SK-N-SH (cell line): ENCODE results near the gene FSIP1. TPM values are rescaled to one million over a fixed set of nuclear protein-coding genes. Genes with fewer than 3 reads are reported as not detected.

Experiments used
- CTCF ChIA-PET: fragments of 300-600, 350-600 bp; formaldehyde crosslinking; extraction: SDS; loops from one replicate; lab custom pipeline; 2021; lab: Yijun Ruan, JAX
- POLR2A ChIA-PET: fragments of 350-600 bp; sonication (Branson Sonifier 250); formaldehyde crosslinking; extraction: SDS; loops from one replicate; lab custom pipeline; 2020; ENCODE audit warnings: antibody characterized with exemption, inconsistent platforms; lab: Yijun Ruan, JAX
- DNase-seq: peaks from one replicate; pipeline ENCODE4 v3.0.0; 2012
- H2AFZ ChIP-seq: fragments of 200-600 bp; sonication (generic); 2 replicates; pipeline ENCODE4 v1.8.1; 2016; ENCODE audit warnings: antibody characterized with exemption, mild to moderate bottlenecking, low read depth
- H3F3A ChIP-seq: fragments of 200-600 bp; sonication (generic); replicated peaks from 2 replicates; pipeline ENCODE3; 2016; ENCODE audit warnings: antibody characterized with exemption, mild to moderate bottlenecking; ENCODE audit not compliant: insufficient read depth
- H3K27ac ChIP-seq, 2 experiments: fragments of 200-500 bp in 1 of 2; fragments of 200-600 bp in 1 of 2; sonication (Bioruptor generic) in 1 of 2; sonication (generic), shearing (Covaris generic) in 1 of 2; 2 replicates each; pipeline versions ENCODE4 v1.5.1 to v1.6.1; 2014 to 2016; ENCODE audit warnings: low read depth in 2 of 2, inconsistent platforms in 1 of 2, low read length in 1 of 2, mild to moderate bottlenecking in 1 of 2, mixed read lengths in 1 of 2
- H3K27me3 ChIP-seq: fragments of 200-600 bp; sonication (generic), shearing (Covaris generic); 2 replicates; pipeline ENCODE4 v1.6.1; 2016; ENCODE audit warnings: mixed run types; ENCODE audit not compliant: insufficient read depth
- H3K36me3 ChIP-seq, 2 experiments: fragments of 200-500 bp in 1 of 2; fragments of 200-600 bp in 1 of 2; sonication (Bioruptor generic) in 1 of 2; sonication (generic) in 1 of 2; replicated peaks in 1 of 2; 2 replicates each; pipeline versions ENCODE3 to v1.5.1; 2014 to 2016; ENCODE audit warnings: low read length in 1 of 2, mild to moderate bottlenecking in 1 of 2; ENCODE audit not compliant: insufficient read depth in 2 of 2, control insufficient read depth in 1 of 2
- H3K4me1 ChIP-seq, 2 experiments: fragments of 200-500 bp in 1 of 2; fragments of 200-600 bp in 1 of 2; sonication (Bioruptor generic) in 1 of 2; sonication (generic), shearing (Covaris generic) in 1 of 2; 2 replicates each; pipeline versions ENCODE4 v1.5.1 to v1.6.1; 2014 to 2016; ENCODE audit warnings: low read depth in 1 of 2, low read length in 1 of 2, mixed run types in 1 of 2; ENCODE audit not compliant: insufficient read depth in 2 of 2, control insufficient read depth in 1 of 2
- H3K4me2 ChIP-seq: fragments of 200-600 bp; sonication (generic), shearing (Covaris generic); 2 replicates; pipeline ENCODE4 v1.6.1; 2017; ENCODE audit warnings: mixed run types
- H3K4me3 ChIP-seq, 2 experiments: fragments of 200-500 bp in 1 of 2; fragments of 200-600 bp in 1 of 2; sonication (Bioruptor generic) in 1 of 2; sonication (generic), shearing (Covaris generic) in 1 of 2; 2 replicates each; pipeline versions ENCODE4 v1.5.1 to v1.8.1; 2014 to 2016; ENCODE audit warnings: low read depth in 2 of 2, inconsistent platforms in 1 of 2, low read length in 1 of 2, mild to moderate bottlenecking in 1 of 2, mixed read lengths in 1 of 2, moderate library complexity in 1 of 2
- H3K79me2 ChIP-seq: fragments of 200-600 bp; sonication (generic); 2 replicates; pipeline ENCODE4 v1.8.1; 2017; ENCODE audit warnings: mild to moderate bottlenecking; ENCODE audit not compliant: insufficient read depth
- H3K9ac ChIP-seq: fragments of 200-600 bp; sonication (generic); 2 replicates; pipeline ENCODE4 v1.6.1; 2017; ENCODE audit warnings: mixed run types
- H3K9me2 ChIP-seq: fragments of 200-600 bp; sonication (generic); 2 replicates; pipeline ENCODE4 v1.6.1; 2017; ENCODE audit warnings: mixed run types
- H3K9me3 ChIP-seq: fragments of 200-600 bp; sonication (generic); 2 replicates; pipeline ENCODE4 v1.6.1; 2017; ENCODE audit warnings: mixed run types, mild to moderate bottlenecking, moderate library complexity
- H4K20me1 ChIP-seq: fragments of 200-600 bp; sonication (generic); 2 replicates; pipeline ENCODE4 v1.6.1; 2017; ENCODE audit warnings: mild to moderate bottlenecking, mixed run types; ENCODE audit not compliant: insufficient read depth
- ELF1 ChIP-seq: IDR thresholded peaks from 2 replicates; pipeline ENCODE4 v1.4.0; 2012
- FOSL2 ChIP-seq: IDR thresholded peaks from 2 replicates; pipeline ENCODE4 v1.4.0; 2012; ENCODE audit warnings: low read depth, mild to moderate bottlenecking, moderate library complexity, borderline replicate concordance
- MEF2A ChIP-seq: IDR thresholded peaks from 2 replicates; pipeline ENCODE4 v1.4.0; 2012; ENCODE audit warnings: low read depth, borderline replicate concordance
- MXI1 ChIP-seq: IDR thresholded peaks from 2 replicates; pipeline ENCODE4 v1.6.1; 2012; ENCODE audit warnings: mild to moderate bottlenecking, low read depth, low read length, improper control_type of control experiment
- NFIC ChIP-seq: IDR thresholded peaks from 2 replicates; pipeline ENCODE4 v1.4.0; 2012; ENCODE audit warnings: borderline replicate concordance
- NRF1 ChIP-seq: IDR thresholded peaks from 2 replicates; pipeline ENCODE4 v1.6.1; 2012; ENCODE audit warnings: low read depth, mild to moderate bottlenecking, low read length
- RCOR1 ChIP-seq: fragments of 150-350 bp; IDR thresholded peaks from 2 replicates; pipeline ENCODE4 v1.6.1; 2017; ENCODE audit warnings: antibody characterized with exemption, low read length
- RXRA ChIP-seq: IDR thresholded peaks from 2 replicates; pipeline ENCODE4 v1.4.0; 2012; ENCODE audit warnings: low read depth, mild to moderate bottlenecking, borderline replicate concordance
- TAF1 ChIP-seq: IDR thresholded peaks from 2 replicates; pipeline ENCODE4 v1.6.1; 2012; ENCODE audit warnings: low read depth, mild to moderate bottlenecking, low read length, moderate library complexity, borderline replicate concordance
- WGBS: methylation state at CpG from one replicate; pipeline ENCODE4 v1.1.6; 2017; ENCODE audit warnings: low lambda C conversion rate; 5-methylcytosine and 5-hydroxymethylcytosine counted together
- polyA plus RNA-seq, 3 experiments: library from polyadenylated mRNA; depleted of rRNA; stranded (reverse); fragments of >200 nt; gene quantifications; 2 replicates each; pipeline ENCODE4 v1.2.3, GENCODE V29; 2012
- TF ChIP-seq, protein P1 (sequence below): IDR thresholded peaks from 2 replicates; pipeline ENCODE4 v1.4.0; 2012; ENCODE audit warnings: low read depth
- TF ChIP-seq, protein P2 (sequence below): fragments of 200-600 bp; sonication (generic); IDR thresholded peaks from 2 replicates; pipeline ENCODE4 v1.6.1; 2017; ENCODE audit warnings: antibody characterized with exemption, mild to moderate bottlenecking, moderate library complexity

Gene FSIP1
- polyA plus RNA-seq, 1 of the 3 experiments (the other 2 are of a cell fraction): 0.43 TPM

DNA sequence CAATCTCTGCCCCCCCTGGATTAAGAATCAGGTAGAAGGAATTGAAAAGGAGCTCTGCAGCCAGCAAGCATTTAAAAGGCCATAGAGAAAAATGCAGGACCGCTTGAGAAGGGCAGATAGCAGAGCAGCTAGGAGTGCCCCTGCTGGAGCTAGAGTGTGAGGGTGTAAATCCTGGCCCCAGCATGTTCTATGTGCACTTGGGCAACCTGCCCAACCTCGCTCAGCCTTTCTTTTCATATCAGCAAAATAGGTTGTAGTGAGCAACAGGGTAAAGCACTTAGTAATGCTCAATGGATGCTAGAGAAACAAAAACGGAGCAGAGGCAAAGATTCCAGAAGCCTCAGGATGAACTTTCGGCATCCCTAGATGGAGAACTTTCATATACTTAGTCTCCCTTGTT lies 226.8 kb downstream of the FSIP1 start:
- Histone ChIP-seq H3K4me2 (no peak overlapping the region), H3K79me2 (no peaks in the 10 kb centered on the region), H4K20me1 (no peaks in the 10 kb centered on the region), H3K4me1 (no peaks in the 10 kb centered on the region; a peak in 1 of 4 replicates), H3F3A (no peaks in the 10 kb centered on the region), H2AFZ (no peak overlapping the region), H3K36me3 (no peaks in the 10 kb centered on the region), H3K9me3 (no peaks in the 10 kb centered on the region), H3K9ac (no peak overlapping the region), H3K27ac (no peak overlapping the region), H3K9me2 (no peaks in the 10 kb centered on the region), H3K4me3 (no peak overlapping the region), H3K27me3 (no peaks in the 10 kb centered on the region)
- TF ChIP-seq NRF1: no peak
- TF ChIP-seq RXRA: no peak
- no peak for TF ChIP-seq MXI1
- TF ChIP-seq FOSL2: no peak
- TF ChIP-seq, protein P1, sequence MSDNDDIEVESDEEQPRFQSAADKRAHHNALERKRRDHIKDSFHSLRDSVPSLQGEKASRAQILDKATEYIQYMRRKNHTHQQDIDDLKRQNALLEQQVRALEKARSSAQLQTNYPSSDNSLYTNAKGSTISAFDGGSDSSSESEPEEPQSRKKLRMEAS: no peak
- TF ChIP-seq TAF1: no peak
- no peak for TF ChIP-seq ELF1
- TF ChIP-seq, protein P2, sequence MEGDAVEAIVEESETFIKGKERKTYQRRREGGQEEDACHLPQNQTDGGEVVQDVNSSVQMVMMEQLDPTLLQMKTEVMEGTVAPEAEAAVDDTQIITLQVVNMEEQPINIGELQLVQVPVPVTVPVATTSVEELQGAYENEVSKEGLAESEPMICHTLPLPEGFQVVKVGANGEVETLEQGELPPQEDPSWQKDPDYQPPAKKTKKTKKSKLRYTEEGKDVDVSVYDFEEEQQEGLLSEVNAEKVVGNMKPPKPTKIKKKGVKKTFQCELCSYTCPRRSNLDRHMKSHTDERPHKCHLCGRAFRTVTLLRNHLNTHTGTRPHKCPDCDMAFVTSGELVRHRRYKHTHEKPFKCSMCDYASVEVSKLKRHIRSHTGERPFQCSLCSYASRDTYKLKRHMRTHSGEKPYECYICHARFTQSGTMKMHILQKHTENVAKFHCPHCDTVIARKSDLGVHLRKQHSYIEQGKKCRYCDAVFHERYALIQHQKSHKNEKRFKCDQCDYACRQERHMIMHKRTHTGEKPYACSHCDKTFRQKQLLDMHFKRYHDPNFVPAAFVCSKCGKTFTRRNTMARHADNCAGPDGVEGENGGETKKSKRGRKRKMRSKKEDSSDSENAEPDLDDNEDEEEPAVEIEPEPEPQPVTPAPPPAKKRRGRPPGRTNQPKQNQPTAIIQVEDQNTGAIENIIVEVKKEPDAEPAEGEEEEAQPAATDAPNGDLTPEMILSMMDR: no peak
- TF ChIP-seq NFIC: no peak
- TF ChIP-seq RCOR1: no peak
- CTCF ChIA-PET: interaction anchor here (1.1 kb wide), 1 partner anchor 14 kb away, joined by 3 read pairs; no protein-coding TSS in a partner anchor
- POLR2A ChIA-PET: no interaction called here
- 92% methylated on average over 4 of the region's 4 CpGs for WGBS
- DNase-seq: no peak

DNA sequence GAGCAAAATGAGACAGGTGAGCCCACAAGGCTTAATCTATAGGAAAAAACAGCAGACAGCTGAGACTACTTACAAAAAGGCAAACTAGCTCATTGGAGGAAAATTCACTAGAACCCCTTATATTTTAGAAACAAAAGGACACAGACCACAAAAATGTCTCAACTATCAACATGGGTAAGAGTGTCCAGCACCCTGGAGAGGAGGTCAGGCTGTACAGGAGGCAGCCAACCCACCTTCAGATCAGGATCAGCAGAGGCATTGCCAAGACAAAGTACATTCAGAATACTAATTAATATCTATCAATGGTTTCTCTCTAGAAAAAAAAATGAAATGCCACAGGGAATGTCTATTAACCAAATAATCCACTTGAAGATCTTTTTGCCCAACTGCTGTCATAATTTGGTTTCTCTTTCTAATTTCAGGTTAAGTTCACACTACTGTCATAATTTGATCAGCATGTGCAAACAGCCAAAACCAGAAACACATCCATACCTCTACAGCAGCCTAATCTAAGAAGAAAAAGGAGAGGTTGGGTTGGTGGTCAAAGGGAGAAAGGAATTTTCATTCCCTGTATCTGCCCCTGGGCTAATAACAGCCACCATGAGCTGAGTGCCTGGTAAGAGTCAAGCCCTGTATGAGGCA lies 227.8 kb downstream of the FSIP1 start:
- Histone ChIP-seq H3F3A (no peaks in the 10 kb centered on the region), H3K4me1 (no peaks in the 10 kb centered on the region; a peak in 1 of 4 replicates), H3K27me3 (no peaks in the 10 kb centered on the region), H3K9me2 (no peaks in the 10 kb centered on the region), H3K9ac (no peak overlapping the region), H3K79me2 (no peaks in the 10 kb centered on the region), H3K27ac (no peak overlapping the region), H4K20me1 (no peaks in the 10 kb centered on the region)
- CTCF ChIA-PET: interaction anchor here (1.1 to 2.4 kb wide), 2 partner anchors 13 to 26 kb away, joined by 3 to 8 read pairs; partner anchors contain the start of gene THBS1
- no peak for TF ChIP-seq MEF2A
- TF ChIP-seq NFIC: no peak
- TF ChIP-seq, all 33 proteins: peak for 0
- POLR2A ChIA-PET: no interaction called here
- Histone ChIP-seq H3K4me2 (no peak overlapping the region), H3K36me3 (no peaks in the 10 kb centered on the region), H3K9me3 (no peaks in the 10 kb centered on the region), H3K4me3 (no peak overlapping the region), H2AFZ (no peak overlapping the region)
- no peak for DNase-seq
